GM18870 (cell line): ENCODE measurements around the gene LRRC51.
A peak's percentile ranks its signal among the peaks of the same experiment; 100 is the strongest.

Experiments
- ATAC-seq: cut with Tn5 transposase; IDR thresholded peaks from one replicate; pipeline ENCODE4 v1.9.1; 2021; ENCODE audit warnings: moderate library complexity; ENCODE audit not compliant: unreplicated experiment

Gene LRRC51

GRCh38 chr11:72080326-72081183 lies at the start of gene LRRC51, which contains the start of gene NUMA1:
Gene LRRC51, plus strand, starts transcription at chr11:72080850. Its CDS starts 8,234 bp downstream, at chr11:72089084.
Gene NUMA1, minus strand, starts transcription at chr11:72080542. Its CDS starts 44,599 bp downstream, at chr11:72035943.
- ATAC-seq: peak; percentile 94

- no peak for ATAC-seq
Observed at GRCh38 chr11:72036687-72037086, 44.0 kb upstream of the LRRC51 start.

GRCh38 chr11:72037554-72038311 lies 42.9 kb upstream of the LRRC51 start:
- no peak for ATAC-seq

GRCh38 chr11:72038491-72038890 lies 42.2 kb upstream of the LRRC51 start:
- no peak for ATAC-seq

- ATAC-seq: no peak
Observed at GRCh38 chr11:72039031-72039855, 41.4 kb upstream of the LRRC51 start.

GRCh38 chr11:72039856-72040401 lies 40.7 kb upstream of the LRRC51 start:
- ATAC-seq: no peak

GRCh38 chr11:72040491-72041363 lies 39.9 kb upstream of the LRRC51 start:
- no peak for ATAC-seq

- ATAC-seq: no peak
Observed at GRCh38 chr11:72041364-72042063, 39.1 kb upstream of the LRRC51 start.

- ATAC-seq: no peak
Observed at GRCh38 chr11:72042064-72042745, 38.4 kb upstream of the LRRC51 start.

- ATAC-seq: no peak
Observed at GRCh38 chr11:72045849-72046248, 34.8 kb upstream of the LRRC51 start.

- no peak for ATAC-seq
Observed at GRCh38 chr11:72048766-72049460, 31.7 kb upstream of the LRRC51 start.

- ATAC-seq: no peak
Observed at GRCh38 chr11:72058416-72059034, 22.1 kb upstream of the LRRC51 start.

- ATAC-seq: no peak
Observed at GRCh38 chr11:72061739-72062396, 18.8 kb upstream of the LRRC51 start.

GRCh38 chr11:72066855-72067254 lies 13.8 kb upstream of the LRRC51 start:
- ATAC-seq: no peak

- no peak for ATAC-seq
Observed at GRCh38 chr11:72067266-72067665, 13.4 kb upstream of the LRRC51 start.

- ATAC-seq: no peak
Observed at GRCh38 chr11:72067676-72068075, 13.0 kb upstream of the LRRC51 start.

- no peak for ATAC-seq
Observed at GRCh38 chr11:72069200-72069599, 11.4 kb upstream of the LRRC51 start.
